Measurements from ENCODE around the gene U2AF2. TPM values are rescaled to one million over a fixed set of nuclear protein-coding genes. Genes with fewer than 3 reads are reported as not detected.

Gene U2AF2
- total RNA-seq, 1 donor from 2014 or later, result 140 TPM

- TF ChIP-seq CTCF (IDR thresholded peaks at IDR 0.05; ENCODE audit: insufficient read depth, low read length, severe bottlenecking), result no peak
- DNase-seq (ENCODE audit: low read depth) (no peak), FAIRE-seq (no peak)
- Histone ChIP-seq H3K36me3 (ENCODE audit: control insufficient read depth, insufficient read depth, low read length) (peaks cover 22% of the 10 kb centered on the region), H3K4me3 (ENCODE audit: low read depth, low read length) (no peak overlapping the region), H3K27me3 (ENCODE audit: control insufficient read depth, insufficient read depth, low read length) (no peaks in the 10 kb centered on the region)
Measured at GRCh38 chr19:55696301-55697068, 41.6 kb downstream of the U2AF2 start.

GRCh38 chr19:55697069-55697440 lies 42.2 kb downstream of the U2AF2 start:
- H3K27me3 ChIP-seq (ENCODE audit: control insufficient read depth, insufficient read depth, low read length), result no peaks in the 10 kb centered on the region
- TF ChIP-seq CTCF (IDR thresholded peaks at IDR 0.05; ENCODE audit: insufficient read depth, low read length, severe bottlenecking), result no peak
- peaks cover 21% of the 10 kb centered on the region for H3K36me3 ChIP-seq (ENCODE audit: control insufficient read depth, insufficient read depth, low read length)
- FAIRE-seq (no peak), DNase-seq (ENCODE audit: low read depth) (no peak)
- H3K4me3 ChIP-seq (ENCODE audit: low read depth, low read length), result no peak overlapping the region

GRCh38 chr19:55697698-55698097 lies 42.9 kb downstream of the U2AF2 start:
- FAIRE-seq, result no peak
- no peak for DNase-seq (ENCODE audit: low read depth)
- no peak overlapping the region for H3K4me3 ChIP-seq (ENCODE audit: low read depth, low read length)
- no peak for TF ChIP-seq CTCF (IDR thresholded peaks at IDR 0.05; ENCODE audit: insufficient read depth, low read length, severe bottlenecking)
- H3K27me3 ChIP-seq (ENCODE audit: control insufficient read depth, insufficient read depth, low read length), result no peaks in the 10 kb centered on the region
- peaks cover 21% of the 10 kb centered on the region for H3K36me3 ChIP-seq (ENCODE audit: control insufficient read depth, insufficient read depth, low read length)

- H3K36me3 ChIP-seq (ENCODE audit: control insufficient read depth, insufficient read depth, low read length), result peaks cover 17% of the 10 kb centered on the region
- no peak for DNase-seq (ENCODE audit: low read depth)
Measured at GRCh38 chr19:55698256-55698655, 43.4 kb downstream of the U2AF2 start.

GRCh38 chr19:55699221-55699620 lies 44.4 kb downstream of the U2AF2 start:
- no peak for TF ChIP-seq CTCF (IDR thresholded peaks at IDR 0.05; ENCODE audit: insufficient read depth, low read length, severe bottlenecking)
- peaks cover 14% of the 10 kb centered on the region for H3K36me3 ChIP-seq (ENCODE audit: control insufficient read depth, insufficient read depth, low read length)
- FAIRE-seq (no peak), DNase-seq (ENCODE audit: low read depth) (no peak)
- H3K27me3 ChIP-seq (ENCODE audit: control insufficient read depth, insufficient read depth, low read length), result no peaks in the 10 kb centered on the region
- H3K4me3 ChIP-seq (ENCODE audit: low read depth, low read length), result no peak overlapping the region

More at GRCh38 chr19:55698256-55698655, 43.4 kb downstream of the U2AF2 start:
- Histone ChIP-seq H3K4me3 (ENCODE audit: low read depth, low read length) (no peak overlapping the region), H3K27me3 (ENCODE audit: control insufficient read depth, insufficient read depth, low read length) (no peaks in the 10 kb centered on the region)
- no peak for TF ChIP-seq CTCF (IDR thresholded peaks at IDR 0.05; ENCODE audit: insufficient read depth, low read length, severe bottlenecking)
- FAIRE-seq, result no peak

GRCh38 chr19:55700813-55701212 lies 46.0 kb downstream of the U2AF2 start:
- no peak for TF ChIP-seq CTCF (IDR thresholded peaks at IDR 0.05; ENCODE audit: insufficient read depth, low read length, severe bottlenecking)
- no peak overlapping the region for H3K4me3 ChIP-seq (ENCODE audit: low read depth, low read length)
- DNase-seq (ENCODE audit: low read depth) (no peak), FAIRE-seq (no peak)
- H3K36me3 ChIP-seq (ENCODE audit: control insufficient read depth, insufficient read depth, low read length), result peaks cover 11% of the 10 kb centered on the region
- H3K27me3 ChIP-seq (ENCODE audit: control insufficient read depth, insufficient read depth, low read length), result no peaks in the 10 kb centered on the region
